Epithelial cell of umbilical artery (primary cell): Measurements from ENCODE around the gene CYP46A1. TPM values are rescaled to one million over a fixed set of nuclear protein-coding genes. Genes with fewer than 3 reads are reported as not detected.

Experiments
- total RNA-seq: library from RNA; depleted of rRNA; stranded (reverse); fragments of >200 nt; gene quantifications from 2 replicates; pipeline ENCODE4 v1.2.3, GENCODE V29; 2014

CYP46A1 gene
- under 0.01 TPM in 1 of 2 replicates, not detected in the other for total RNA-seq

GRCh38 chr14:99683619-99684409, at the start of gene CYP46A1:
Gene CYP46A1, plus strand, starts transcription at chr14:99684298. Its CDS starts 120 bp downstream, at chr14:99684418.

GRCh38 chr14:99644723-99645544, 39.2 kb upstream of the CYP46A1 start, which contains the start of gene HHIPL1:
Gene HHIPL1, plus strand, starts transcription at chr14:99645129. Its CDS starts 79 bp downstream, at chr14:99645208.

Other genes with a start within 250 kb of the CYP46A1 start
- 63.8 and 67.6 TPM in 2 replicates for gene SETD3, start 203.4 kb upstream of the CYP46A1 start, total RNA-seq
- gene CCNK, start 202.9 kb upstream of the CYP46A1 start, total RNA-seq: 13.1 and 22.7 TPM in 2 replicates
- gene CCDC85C, start 80.1 kb upstream of the CYP46A1 start, total RNA-seq: 15.9 and 22.3 TPM in 2 replicates
- 2.6 and 4.4 TPM in 2 replicates for gene HHIPL1, start 39.2 kb upstream of the CYP46A1 start, total RNA-seq
- gene EML1, start 109.1 kb downstream of the CYP46A1 start, total RNA-seq: 66.9 and 90.0 TPM in 2 replicates